Measurements from ENCODE around the gene GAS7. TPM values are rescaled to one million over a fixed set of nuclear protein-coding genes. Genes with fewer than 3 reads are reported as not detected.
"Not testable (repeated sequence)": the region's sequence is repeated elsewhere in the genome, so short reads cannot be mapped to it uniquely, and the experiment has no call there.

Gene GAS7
- total RNA-seq, 1 experiment from 2014 or later, result 0.76 TPM

DNA sequence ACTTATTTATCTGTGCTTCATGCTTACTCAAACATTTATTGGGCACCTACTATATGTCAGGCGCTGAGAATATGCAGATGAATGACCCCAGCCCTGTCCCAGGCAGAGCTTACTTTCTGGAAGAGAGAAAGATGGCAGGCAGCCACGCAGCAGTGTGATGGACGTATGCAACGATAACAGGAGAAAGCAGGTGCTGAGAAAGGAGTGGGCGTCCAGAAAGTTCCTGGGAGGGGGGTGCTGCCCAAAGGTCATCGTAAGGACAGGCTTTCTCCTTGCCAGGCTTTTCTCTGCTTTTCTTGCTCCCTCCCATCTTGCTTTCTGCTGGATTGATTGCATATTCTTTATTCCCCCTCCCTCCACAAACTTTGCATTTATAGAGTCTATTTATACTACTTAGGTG, 124.5 kb downstream of the GAS7 start:
- no peak for DNase-seq (ENCODE audit: low read depth)

DNA sequence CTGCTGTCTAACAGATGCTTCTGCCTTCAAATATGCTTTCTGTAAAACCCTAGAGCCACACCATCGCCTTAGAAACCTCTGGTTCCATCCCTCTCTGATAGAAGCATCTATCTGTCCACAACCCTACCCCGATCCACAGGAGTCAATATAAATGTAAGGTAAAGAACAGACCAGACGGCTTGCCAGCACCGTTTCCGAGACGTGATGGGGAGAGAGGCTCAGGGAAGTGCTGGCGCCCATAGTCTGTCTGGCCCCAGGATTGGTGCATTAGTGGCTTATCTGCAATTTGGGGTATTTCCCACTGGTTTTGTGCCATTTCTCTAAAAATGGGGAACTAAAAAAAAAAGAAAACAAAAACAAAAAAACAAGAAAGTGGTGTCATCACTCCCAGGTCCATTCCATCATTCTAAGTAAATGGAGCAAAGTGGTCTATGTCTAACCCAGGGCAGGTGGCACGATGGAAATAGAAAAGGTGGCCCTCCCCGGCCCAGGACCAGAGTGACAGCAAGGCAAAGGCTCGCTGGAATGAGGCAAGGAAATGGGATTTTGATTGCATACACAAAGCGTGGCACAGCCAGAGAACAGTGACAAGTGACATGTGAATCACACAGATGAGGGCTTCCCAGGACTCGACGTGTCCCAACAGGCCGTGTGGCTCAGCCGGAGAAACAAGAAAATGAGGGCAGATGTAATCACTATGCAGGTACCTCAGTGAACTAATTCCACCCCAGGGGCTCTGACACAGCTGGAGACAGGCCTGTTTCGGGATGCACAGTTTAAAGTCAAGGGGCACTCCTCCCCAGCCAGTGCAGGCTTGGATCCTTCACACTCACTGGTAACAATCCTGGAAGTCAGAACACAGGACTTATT, 125.6 kb downstream of the GAS7 start:
- DNase-seq (ENCODE audit: low read depth), result no peak

DNA sequence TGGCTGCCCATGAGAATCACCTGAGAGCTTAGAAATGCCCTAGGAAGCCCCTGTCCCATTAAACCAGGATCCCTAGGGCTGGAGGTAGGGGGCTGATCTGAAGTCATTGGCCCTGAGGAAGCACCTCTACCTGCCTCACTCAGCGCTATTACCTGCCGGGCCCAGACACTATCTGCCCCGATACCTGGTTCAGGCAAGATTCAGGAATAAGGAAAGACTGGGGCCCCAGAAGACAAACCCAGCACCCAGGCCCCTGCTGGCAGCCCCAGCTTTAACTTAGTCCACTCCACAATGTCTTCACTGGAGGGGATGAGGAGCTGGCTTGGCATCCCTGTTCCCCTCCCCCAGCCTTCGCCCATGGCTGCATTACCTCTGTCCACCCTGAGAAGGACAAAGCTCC, 126.3 kb downstream of the GAS7 start:
- no peak for DNase-seq (ENCODE audit: low read depth)

DNA sequence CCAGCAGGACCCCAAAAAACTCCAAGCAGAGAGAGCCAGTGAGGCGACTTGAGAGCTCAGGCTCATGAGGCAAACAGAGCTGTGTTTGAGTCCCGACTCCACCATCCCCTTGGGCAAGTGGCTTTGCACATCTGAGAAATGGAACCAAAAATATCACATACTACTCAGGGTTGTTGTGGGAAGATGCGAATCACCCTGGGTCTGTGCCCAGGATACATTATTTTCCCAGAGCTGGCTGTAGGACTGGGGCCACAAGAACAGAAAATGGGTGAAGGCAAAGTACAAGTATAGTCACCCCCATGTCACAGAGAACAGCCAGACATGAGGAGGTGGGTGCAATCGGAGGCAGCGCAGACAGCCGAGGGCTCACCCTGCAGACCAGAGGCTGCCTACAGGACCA, 127.3 kb downstream of the GAS7 start:
- DNase-seq (ENCODE audit: low read depth), result no peak

DNA sequence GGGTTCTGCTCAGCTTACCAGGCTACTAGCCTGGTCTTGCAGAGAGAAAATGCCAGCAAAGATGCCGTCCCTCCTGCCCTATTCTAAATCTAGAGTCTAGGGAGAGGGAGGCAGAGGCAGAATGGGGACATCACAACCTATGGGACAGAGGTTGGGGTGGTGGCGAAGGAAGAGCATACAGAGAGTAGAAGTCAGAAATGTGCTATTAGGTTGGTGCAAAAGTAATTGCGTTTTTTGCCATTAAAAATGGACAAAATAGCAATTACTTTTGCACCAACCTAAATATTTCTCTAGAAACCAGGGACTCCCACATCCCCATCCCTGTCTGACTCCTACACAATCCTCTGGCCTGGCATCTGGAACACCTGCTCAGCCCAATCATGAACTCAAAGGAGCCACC, 127.7 kb downstream of the GAS7 start:
- no peak for DNase-seq (ENCODE audit: low read depth)

DNA sequence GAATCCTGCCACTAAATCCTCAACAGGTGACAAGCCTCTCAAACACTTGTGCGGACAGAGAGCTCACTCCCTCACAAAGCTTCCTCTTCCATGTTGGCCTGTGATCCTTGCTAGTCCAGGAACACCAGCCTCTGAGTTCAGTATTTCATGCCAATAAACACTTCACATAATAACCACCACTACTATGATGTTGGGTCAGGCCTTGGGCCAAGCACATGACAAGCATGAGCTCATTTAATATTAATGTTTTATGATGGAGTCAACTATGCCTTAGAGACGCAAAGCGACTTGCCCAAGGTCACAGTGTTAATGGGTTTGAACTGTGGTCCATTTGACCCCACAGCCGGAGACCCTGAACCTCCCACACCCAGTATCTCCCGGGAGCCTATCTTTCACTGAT, 129.1 kb downstream of the GAS7 start:
- DNase-seq (ENCODE audit: low read depth), result no peak

DNA sequence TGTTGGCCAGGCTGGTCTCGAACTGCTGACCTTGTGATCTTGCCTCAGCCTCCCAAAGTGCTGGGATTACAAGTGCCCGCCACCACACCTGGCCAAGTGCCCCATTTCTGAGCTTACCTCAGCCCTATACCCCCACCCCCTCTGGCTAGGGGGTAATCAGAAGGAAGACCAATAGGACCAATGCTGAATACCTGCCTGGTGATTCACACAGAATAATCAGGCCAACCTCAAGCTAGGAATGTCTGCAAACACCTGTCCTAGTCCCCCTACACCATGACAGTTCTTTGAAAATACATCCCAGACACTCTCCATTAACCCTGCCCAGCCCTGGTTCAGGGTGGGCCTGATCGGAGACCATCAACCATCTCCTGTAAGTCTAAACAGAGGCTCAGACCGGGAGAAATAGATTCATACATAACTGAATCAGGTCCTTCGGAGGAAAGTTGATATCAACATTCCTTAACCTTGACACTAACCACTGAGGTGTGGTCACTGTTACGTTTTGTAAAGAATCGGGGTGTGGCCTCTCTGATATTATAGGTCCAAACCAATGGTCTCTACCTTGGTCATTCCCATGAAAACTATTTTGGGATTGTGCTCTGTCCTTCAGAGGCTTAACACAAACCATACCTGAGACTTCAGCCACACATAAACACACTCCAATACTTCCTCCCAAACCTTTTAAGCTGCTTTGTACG, 130.8 kb downstream of the GAS7 start:
- no peak for DNase-seq (ENCODE audit: low read depth)

DNA sequence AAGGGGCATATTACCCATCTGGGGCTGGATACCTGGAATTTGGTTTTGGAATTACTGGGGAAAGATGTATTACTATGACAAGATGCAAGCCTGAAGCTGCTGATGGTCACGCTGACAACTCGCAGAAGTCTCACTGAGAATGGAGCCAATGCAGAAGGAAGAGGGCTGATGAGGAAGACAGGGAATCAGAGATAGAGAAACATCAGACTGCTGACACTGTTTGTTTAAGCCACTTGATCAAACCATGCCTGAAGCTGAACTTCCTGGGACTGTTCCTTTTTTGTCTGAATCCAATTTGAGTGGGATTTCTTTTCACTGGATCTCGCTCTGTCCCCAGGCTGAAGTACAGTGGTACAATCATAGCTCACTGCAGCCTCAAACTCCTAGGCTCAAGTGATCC, 133.9 kb downstream of the GAS7 start:
- no peak for DNase-seq (ENCODE audit: low read depth)

DNA sequence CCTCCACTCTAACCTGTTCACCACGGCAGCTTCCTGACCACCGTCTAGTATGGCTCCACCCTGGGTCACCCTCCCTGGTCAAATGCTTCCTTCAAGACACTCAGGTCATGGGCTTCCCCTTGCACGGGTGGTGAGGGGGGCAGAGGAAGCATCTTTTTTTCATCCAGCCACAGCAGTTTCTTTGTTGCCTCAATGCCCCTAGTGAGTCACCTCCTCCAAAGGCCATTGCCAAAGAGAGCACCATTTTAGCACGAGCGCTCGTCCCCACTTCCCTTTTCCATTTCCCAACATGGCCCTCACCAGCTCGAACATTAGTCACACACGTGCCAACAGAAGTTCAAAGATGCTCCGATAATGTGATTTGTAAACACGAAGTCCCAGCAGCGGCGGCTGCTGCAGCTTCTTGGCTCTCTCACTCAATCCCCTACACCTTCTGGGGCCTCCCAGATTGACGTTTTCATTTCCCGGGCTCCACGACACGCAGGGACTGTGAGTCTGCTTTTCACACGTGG, 134.6 kb downstream of the GAS7 start:
- DNase-seq (ENCODE audit: low read depth), result peak; percentile 5

DNA sequence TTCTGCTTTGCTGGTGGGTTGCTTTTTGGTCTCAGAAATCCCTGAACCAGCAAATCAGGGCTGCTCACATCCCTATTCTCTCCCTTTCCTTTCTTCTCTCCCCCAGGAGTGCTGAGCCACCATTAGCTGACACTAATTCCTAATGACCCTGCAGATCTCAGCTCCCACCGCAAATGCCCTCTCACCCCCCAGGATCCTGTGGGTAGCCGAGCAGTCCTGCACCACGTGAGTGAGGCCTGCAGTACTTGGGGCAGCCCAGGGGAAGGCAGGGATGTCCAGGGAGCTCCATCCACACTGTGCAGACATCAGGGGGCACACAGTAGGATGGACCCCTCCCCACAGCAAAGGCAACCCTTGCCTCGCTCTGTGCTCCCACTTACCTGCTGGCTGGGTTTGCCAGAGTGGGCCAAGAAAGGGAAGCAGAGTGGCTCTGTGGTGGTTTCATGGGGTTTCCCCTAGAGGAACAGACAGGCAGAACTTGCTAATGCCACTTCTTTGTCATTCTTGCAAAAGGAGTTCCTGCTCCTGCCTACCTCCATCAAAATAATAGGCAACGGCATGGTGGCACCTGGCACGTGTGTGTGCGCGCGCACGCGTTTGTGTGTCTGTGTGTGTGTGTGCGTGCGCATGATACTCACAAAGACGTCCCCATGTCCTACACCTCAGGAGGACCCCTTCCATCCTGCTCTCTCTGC, 135.6 kb downstream of the GAS7 start:
- no peak for DNase-seq (ENCODE audit: low read depth)

DNA sequence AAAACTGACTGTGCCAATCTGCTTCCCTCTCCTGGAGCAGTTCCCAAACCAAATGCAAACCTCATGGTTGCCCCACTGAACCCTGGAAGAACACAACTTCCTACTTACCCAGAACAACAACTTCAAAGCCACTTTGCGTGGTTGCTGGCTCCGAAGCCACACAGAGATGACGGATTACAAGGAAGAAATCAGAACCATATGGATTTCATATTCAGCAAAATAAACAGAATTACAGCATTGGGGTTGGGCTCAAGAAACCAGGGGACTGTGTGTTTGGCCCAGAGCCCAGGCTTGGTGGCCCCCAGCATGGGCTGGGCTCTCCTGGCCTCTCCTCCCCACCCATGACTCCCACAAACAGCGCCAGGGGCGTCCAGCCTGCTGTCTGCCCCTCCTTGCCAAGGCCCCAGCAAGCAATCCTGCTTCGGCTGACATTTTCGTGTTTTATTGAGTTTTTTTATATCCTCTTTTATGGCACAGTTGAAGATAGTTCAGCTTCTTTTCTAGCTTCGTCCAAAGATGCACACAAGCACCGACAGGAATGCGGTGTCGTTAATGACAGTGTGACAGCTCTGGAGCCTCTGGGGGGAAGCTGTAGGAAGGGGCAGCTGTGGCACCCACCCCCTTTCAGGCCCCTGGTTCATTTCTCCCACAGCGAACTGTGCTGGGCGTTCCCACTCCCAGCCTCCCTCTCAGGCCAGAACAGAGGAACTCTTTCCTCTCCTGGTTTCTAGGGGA, 137.1 kb downstream of the GAS7 start:
- no peak for DNase-seq (ENCODE audit: low read depth)

DNA sequence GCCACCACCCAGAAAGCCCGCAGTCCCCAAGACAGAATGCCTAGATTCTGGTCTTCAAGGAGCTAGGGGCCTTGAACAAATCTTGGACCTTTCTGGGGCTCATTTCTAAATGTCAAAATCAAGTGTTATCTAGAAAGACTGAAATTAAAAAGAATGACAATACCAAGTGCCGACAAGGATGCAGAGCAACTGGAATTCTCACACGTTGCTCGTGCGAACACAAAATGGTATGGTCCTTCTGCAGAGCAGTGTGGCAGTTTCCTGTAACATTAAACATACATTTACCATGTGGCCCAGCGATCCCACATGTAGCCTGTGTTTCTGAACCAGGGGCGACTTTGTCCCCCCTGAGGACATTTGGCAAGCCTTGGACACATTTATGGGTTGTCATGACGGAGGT, 137.9 kb downstream of the GAS7 start:
- DNase-seq (ENCODE audit: low read depth), result no peak

DNA sequence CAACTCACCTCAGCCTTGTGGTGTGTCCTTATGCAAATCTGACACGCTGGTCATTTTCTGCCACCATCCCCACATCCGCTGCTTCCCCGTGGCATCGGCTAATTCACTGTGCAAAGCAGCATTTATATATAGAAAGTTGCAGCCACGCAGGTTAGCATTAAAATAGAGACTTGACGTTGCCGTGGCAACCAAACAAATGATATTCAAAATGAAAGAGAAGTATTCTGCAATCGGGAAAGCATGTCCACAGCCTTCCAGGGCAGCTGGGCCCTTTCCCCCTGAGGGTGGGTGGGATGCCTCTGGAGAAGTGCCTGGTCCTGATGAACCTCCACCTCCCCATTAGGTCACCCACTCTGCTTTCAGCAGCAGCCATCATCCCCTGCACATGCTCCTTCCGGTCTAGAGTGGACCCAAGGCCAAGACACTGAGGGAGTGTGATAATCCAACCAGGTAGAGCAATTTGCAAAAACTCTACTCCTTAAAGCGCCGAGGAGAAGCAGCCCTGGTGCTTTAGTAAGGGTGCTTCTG, 138.7 kb downstream of the GAS7 start:
- no peak for DNase-seq (ENCODE audit: low read depth)

DNA sequence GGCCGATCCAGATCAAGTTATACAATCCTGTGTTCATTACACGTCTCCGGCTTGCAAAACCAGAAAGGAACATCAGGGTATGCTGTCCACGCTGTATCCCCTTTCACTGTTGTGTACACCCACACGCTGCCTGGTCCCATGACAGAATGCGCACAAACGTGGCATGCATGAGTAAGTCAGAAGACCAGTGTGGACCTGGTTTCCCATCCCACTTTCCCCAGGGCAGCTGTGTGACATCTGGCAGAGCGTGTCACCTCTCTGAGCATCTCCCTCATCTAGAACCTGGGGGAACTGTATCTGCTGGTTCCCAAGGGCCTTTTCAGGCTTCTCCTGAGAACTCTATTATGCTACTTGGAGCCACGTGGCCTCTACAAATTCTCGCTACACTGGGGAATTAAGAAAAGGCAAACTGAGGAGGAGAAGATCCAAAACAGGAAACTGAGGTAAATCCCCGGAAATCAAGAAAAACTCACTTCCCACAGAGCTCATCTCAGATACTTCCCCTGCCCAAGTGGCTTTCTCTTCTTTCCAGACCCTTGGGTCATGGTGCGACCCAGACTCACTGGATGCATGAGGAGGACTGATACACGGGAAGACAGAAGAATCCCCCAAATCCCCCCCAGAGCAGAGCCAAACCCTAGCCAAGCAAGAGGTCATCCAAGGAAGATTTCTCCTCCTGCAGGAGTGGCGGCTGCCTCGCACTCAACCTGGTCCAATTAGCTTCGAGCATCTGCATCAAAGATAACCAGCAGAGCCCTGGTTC, 139.3 kb downstream of the GAS7 start:
- DNase-seq (ENCODE audit: low read depth), result no peak

DNA sequence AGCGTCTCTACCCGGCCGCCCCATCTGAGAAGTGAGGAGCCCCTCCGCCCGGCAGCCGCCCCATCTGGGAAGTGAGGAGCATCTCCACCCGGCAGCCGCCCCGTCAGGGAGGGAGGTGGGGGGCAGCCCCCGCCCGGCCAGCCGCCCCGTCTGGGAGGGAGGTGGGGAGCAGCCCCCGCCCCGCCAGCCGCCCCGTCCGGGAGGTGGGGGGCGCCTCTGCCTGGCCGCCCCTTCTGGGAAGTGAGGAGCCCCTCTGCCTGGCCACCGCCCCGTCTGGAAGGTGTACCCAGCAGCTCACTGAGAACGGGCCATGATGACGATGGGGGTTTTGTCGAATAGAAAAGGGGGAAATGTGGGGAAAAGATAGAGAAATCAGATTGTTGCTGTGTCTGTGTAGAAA, 140.9 kb downstream of the GAS7 start:
- DNase-seq (ENCODE audit: low read depth), result not testable (repeated sequence)

DNA sequence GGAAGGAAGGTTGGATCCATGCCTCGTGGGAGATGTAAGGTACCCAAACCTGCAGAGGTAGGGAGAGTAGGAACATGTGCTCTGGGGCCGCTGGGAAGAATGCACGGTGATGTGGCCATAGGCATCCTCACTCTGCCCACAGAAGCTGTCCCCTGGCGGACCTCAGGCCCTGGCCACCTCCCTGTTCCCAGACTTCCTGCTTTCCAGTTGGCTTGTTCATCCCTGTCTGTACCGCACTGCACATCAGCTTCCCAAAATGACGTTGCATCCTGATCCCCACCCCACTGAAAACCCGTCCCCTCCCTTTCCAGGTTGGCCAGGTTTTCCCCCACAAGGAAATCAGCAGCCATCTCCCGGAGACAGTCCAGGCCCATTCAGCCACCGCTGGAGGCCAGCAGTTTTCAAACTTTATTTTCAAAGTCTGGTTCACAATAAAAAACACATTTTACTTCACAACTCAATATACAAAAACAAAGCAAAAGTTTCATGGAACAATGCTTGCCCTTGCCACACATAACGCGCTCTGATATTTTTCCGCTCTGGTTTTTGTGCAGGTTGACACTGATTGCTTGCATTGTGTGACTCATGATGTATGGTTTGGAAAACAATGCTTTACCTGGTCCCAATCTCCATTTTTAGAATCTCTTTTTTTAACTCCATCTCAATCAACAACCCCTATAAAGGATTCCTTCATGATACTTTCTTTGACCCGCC, 143.0 kb downstream of the GAS7 start:
- no peak for DNase-seq (ENCODE audit: low read depth)

DNA sequence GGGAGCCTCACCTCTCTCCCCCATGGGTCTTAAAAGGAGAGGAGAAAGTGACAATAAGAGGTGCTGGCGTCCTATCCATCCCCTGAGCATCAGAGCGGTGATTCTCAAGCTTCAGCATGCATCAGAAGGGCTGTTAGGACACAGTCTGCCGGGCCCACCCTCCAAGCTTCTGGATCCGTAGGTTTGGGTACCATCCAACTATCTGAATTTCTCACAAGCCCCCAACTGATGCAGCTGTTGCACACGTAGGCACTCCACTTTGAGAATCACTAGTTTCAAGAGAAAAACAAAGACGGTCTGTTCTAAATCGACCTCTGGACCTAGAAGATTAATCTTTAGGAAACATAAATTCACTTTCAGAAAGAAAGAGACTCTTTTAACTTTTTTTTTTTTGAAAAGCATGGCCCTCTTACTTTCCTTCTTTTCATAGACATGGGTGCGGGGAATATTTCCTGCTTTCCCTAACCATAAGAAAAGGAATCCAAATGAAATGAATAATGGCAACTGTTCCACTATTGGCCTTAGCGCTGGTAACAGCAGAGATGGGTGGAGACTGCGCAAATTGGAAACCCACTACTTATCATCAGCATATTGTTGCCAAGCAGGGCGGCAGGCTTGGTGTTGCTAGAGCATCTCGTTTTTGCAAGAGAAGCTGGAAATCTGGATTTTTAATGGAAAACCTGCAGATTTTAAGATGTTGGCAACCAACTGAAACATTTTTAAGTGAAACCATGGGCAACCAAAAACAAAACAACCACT, 144.4 kb downstream of the GAS7 start:
- no peak for DNase-seq (ENCODE audit: low read depth)

DNA sequence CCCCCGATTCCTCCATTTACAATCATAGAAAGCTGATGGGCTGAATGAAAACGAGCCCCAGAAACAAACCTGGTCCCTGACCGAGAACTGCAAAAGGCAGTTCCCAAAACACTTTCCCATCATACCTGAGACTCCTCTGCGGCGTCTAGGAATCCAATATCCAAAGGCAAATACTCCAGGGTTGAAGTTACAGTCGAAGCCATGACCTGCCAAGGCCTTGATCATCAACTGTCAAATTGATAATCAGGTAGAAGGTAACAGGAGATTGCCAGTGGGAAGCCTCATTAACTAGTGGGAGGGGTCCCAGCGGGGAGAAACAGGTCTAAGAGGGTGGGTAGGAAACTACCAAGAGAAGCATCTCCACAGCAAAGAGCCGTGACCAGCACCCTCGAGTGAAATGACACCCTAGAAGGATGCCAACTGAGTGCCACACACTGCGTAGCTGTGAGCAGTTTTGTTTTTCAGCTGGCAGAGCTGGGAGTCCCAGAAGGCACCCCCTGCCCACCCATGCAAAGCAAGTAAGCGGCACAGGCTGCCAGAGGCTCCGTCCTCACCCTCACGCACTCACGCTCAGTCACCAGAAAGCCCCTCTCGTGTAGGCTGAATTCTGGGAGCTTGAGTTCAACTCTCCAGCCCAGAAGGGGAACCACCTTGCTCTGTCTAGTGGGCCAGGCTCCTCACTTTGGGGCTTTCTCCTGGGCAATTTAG, 146.1 kb downstream of the GAS7 start:
- no peak for DNase-seq (ENCODE audit: low read depth)
